ENCODE measurements around the gene DEDD.

GRCh38 chr1:161090617-161091016 is 41.9 kb downstream of the DEDD start:
- TF ChIP-seq CTCF (IDR thresholded peaks at IDR 0.05) (no peak), POLR2A (IDR thresholded peaks at IDR 0.05) (no peak)
